PC-9 (cell line): ENCODE data around the gene UBXN2A.

Experiments used
- EZH2 ChIP-seq: fragments of 200-600 bp; sonication (generic); IDR thresholded peaks from 2 replicates; pipeline ENCODE4 v1.8.0; 2017; ENCODE audit warnings: antibody characterized with exemption, low read depth
- TF ChIP-seq, protein P1 (sequence below): fragments of 200-600 bp; sonication (generic); conservative IDR thresholded peaks from 2 replicates; pipeline ENCODE4 v1.6.1; 2017; ENCODE audit warnings: mixed run types, antibody characterized with exemption, mild to moderate bottlenecking, moderate library complexity

DNA sequence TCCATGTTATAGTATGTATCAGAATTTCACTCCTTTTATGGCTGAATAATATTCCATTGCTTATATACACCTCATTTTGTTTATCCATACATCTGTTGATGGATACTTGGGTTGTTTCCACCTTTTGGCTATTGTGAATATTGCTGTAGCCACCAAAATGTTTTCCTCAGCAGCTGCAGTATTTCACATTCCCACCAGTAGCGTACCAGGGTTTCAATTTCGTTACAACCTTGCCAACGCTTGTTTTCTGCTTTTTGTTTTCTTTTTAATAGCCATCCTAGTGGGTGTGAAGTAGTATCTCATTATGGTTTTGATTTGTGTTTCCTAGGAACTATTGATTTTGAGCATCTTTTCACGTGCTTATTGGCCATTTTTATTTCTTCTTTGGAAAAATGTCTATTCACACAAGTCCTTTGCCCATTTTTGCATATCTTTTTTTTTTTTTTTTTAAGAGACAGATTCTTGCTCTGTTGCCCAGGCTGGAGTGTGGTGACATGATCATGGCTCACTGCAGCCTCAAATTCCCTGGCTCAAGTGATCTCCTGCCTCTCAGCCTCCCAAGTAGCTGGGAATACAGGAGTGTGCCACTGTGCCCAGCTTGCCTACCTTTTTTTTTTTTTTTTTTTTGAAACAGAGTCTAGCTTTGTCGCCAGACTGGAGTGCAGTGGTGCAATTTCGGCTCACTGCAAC is 14.2 kb downstream of the UBXN2A start:
- TF ChIP-seq, protein P1, sequence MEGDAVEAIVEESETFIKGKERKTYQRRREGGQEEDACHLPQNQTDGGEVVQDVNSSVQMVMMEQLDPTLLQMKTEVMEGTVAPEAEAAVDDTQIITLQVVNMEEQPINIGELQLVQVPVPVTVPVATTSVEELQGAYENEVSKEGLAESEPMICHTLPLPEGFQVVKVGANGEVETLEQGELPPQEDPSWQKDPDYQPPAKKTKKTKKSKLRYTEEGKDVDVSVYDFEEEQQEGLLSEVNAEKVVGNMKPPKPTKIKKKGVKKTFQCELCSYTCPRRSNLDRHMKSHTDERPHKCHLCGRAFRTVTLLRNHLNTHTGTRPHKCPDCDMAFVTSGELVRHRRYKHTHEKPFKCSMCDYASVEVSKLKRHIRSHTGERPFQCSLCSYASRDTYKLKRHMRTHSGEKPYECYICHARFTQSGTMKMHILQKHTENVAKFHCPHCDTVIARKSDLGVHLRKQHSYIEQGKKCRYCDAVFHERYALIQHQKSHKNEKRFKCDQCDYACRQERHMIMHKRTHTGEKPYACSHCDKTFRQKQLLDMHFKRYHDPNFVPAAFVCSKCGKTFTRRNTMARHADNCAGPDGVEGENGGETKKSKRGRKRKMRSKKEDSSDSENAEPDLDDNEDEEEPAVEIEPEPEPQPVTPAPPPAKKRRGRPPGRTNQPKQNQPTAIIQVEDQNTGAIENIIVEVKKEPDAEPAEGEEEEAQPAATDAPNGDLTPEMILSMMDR = no peak
- TF ChIP-seq EZH2 = no peak
